Neural crest cell (in vitro differentiated cells): ENCODE data around the gene KRT6A. TPM values are rescaled to one million over a fixed set of nuclear protein-coding genes. Genes with fewer than 3 reads are reported as not detected.
A peak's percentile ranks its signal among the peaks of the same experiment; 100 is the strongest.
"Not testable (repeated sequence)": the region's sequence is repeated elsewhere in the genome, so short reads cannot be mapped to it uniquely, and the experiment has no call there.

Source experiments
- DNase-seq: peaks from one replicate; pipeline ENCODE4 v3.0.0; 2021; ENCODE audit warnings: low read depth, mixed read lengths, low spot score
- H3K27ac Mint-ChIP-seq: one replicate; pipeline ENCODE4 v1.8.0; 2021; ENCODE audit warnings: mild to moderate bottlenecking, mixed read lengths; ENCODE audit not compliant: unreplicated experiment
- H3K27me3 Mint-ChIP-seq: 2 replicates; pipeline ENCODE4 v1.8.0; 2021; ENCODE audit warnings: low read depth, mild to moderate bottlenecking, mixed read lengths
- H3K36me3 Mint-ChIP-seq: 2 replicates; pipeline ENCODE4 v1.8.0; 2021; ENCODE audit warnings: low read depth, mild to moderate bottlenecking, mixed read lengths
- H3K4me1 Mint-ChIP-seq: 2 replicates; pipeline ENCODE4 v1.8.0; 2021; ENCODE audit warnings: mixed read lengths
- H3K4me3 Mint-ChIP-seq: one replicate; pipeline ENCODE4 v1.8.0; 2021; ENCODE audit warnings: mild to moderate bottlenecking, mixed read lengths
- H3K9me3 Mint-ChIP-seq: 2 replicates; pipeline ENCODE4 v1.8.0; 2021; ENCODE audit warnings: mixed read lengths
- total RNA-seq: library from RNA; stranded (reverse); gene quantifications from 2 replicates; pipeline ENCODE4 v1.2.1, GENCODE V29; 2021
- TF ChIP-seq, protein P1 (sequence below): fragments of 200-600 bp; sonication (generic); conservative IDR thresholded peaks from 2 replicates; pipeline ENCODE4 v1.5.0; 2021; ENCODE audit warnings: antibody characterized with exemption, mild to moderate bottlenecking

Gene KRT6A
- total RNA-seq, 1 donor from 2014 or later, result not detected

DNA sequence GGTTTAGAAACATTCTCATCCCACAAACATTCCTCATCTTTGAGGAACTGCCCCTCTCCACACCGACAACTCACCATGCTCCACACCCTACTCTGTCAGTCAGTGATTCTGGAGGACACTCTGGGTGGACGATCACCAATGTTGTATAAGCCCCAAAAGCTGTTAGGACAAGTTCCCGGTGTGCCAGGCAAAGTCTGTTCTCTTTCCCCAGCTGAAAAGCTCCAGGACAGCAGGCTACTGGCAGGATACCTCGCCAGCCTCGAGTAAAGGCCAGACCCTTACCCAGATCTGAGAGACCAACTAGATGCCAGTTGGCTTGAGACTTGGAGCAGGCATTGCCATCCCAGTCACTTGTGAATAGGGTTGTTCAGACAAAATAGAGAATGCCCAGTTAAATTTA, 15.2 kb upstream of the KRT6A start:
- TF ChIP-seq, protein P1, sequence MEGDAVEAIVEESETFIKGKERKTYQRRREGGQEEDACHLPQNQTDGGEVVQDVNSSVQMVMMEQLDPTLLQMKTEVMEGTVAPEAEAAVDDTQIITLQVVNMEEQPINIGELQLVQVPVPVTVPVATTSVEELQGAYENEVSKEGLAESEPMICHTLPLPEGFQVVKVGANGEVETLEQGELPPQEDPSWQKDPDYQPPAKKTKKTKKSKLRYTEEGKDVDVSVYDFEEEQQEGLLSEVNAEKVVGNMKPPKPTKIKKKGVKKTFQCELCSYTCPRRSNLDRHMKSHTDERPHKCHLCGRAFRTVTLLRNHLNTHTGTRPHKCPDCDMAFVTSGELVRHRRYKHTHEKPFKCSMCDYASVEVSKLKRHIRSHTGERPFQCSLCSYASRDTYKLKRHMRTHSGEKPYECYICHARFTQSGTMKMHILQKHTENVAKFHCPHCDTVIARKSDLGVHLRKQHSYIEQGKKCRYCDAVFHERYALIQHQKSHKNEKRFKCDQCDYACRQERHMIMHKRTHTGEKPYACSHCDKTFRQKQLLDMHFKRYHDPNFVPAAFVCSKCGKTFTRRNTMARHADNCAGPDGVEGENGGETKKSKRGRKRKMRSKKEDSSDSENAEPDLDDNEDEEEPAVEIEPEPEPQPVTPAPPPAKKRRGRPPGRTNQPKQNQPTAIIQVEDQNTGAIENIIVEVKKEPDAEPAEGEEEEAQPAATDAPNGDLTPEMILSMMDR, result no peak
- Mint-ChIP-seq H3K4me3 (no peak overlapping the region), H3K4me1 (no peaks in the 10 kb centered on the region), H3K36me3 (no peaks in the 10 kb centered on the region), H3K9me3 (peaks cover 5% of the 10 kb centered on the region), H3K27ac (peak overlapping the region; percentile 9), H3K27me3 (peaks cover 17% of the 10 kb centered on the region)
- DNase-seq, result no peak

DNA sequence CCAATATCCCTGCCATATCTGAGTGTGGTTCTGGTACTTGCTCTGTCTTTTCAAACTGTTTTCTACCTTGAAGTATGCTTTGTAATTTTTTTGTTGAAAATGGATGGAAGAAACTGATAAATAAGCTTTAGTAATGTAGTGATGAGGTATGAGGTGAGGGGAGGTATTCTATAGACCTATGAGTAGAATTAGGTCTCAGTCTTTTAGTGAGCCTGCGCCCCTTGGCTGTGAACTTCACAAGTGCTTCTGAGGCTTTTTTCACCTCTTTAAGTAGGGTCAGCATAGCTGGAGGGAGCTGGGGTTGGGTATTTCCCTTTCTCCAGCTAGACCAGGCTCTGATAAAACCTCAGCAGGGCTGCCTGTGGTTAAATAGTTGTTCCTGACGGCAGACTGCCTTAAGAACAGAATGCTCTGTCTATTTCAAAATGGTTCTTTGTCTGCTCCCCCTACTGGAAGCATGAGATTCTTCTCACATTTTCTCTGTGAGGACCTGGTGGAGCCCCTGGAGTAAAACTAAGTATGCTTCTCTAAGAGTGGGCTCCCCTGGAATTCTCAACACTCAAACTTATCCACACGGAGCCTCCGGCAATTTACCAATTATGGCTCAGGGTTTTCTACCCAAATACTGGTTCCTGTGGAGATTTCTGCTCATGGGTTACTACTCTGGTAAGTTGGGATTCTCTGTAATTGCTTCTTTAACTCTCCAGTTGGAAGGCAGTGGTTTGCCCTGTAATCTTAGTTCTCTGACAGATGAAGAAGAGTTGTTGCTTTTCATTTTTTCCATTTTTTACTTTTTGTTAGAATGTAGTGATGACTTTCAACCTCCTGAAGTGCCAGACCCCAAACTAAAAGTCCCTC, 14.0 kb upstream of the KRT6A start:
- TF ChIP-seq, protein P1, result peak; percentile 70
- Mint-ChIP-seq H3K4me1 (no peaks in the 10 kb centered on the region), H3K27ac (no peak overlapping the region), H3K9me3 (peaks cover 5% of the 10 kb centered on the region), H3K27me3 (peaks cover 18% of the 10 kb centered on the region), H3K4me3 (no peak overlapping the region), H3K36me3 (no peaks in the 10 kb centered on the region)
- DNase-seq, result peak; percentile 3

DNA sequence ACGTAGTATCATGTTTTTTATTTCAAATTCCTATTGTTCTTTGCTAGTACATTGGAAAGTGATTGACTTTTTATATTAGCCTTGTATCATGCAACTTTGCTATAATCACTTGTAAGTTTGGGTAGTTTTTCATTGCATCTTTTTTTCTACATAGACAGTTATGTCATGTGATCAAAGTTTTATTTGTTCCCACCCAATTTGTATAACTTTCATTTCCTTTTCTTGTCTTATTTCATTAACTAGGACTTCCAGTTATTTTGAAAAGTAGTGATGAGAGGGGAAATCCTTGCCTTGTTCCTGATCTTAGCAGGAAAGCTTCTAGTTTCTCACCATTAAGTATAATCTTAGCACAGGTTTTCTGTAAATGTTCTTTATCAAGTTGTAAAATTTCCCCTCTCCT, 9.8 kb upstream of the KRT6A start:
- TF ChIP-seq, protein P1, result no peak
- H3K27ac Mint-ChIP-seq, result no peak overlapping the region
- no peak overlapping the region for H3K4me3 Mint-ChIP-seq
- H3K36me3 Mint-ChIP-seq, result no peaks in the 10 kb centered on the region
- peaks cover 3% of the 10 kb centered on the region for H3K9me3 Mint-ChIP-seq
- H3K27me3 Mint-ChIP-seq, result peaks cover 20% of the 10 kb centered on the region
- DNase-seq, result no peak
- H3K4me1 Mint-ChIP-seq, result no peaks in the 10 kb centered on the region

DNA sequence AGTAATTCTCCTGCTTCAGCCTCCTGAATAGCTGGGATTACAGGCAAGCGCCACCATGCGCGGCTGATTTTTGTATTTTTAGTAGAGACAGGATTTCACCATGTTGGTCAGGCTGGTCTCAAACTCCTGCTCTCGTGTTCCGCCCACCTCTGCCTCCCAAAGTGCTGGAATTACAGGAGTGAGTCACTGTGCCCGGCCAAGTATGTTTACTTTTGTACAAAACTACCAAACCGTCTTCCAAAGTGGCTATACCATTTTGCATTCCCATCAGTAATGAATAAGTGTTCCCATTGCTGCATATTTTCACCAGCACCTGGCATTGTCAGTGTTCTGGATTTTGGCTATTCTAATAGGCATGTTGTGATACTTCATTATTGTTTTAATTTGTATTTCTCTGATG, 8.4 kb upstream of the KRT6A start:
- Mint-ChIP-seq H3K36me3 (no peaks in the 10 kb centered on the region), H3K27ac (no peak overlapping the region), H3K9me3 (peaks cover 3% of the 10 kb centered on the region), H3K4me3 (no peak overlapping the region), H3K4me1 (no peaks in the 10 kb centered on the region), H3K27me3 (peaks cover 12% of the 10 kb centered on the region)
- DNase-seq, result no peak
- TF ChIP-seq, protein P1, result no peak

DNA sequence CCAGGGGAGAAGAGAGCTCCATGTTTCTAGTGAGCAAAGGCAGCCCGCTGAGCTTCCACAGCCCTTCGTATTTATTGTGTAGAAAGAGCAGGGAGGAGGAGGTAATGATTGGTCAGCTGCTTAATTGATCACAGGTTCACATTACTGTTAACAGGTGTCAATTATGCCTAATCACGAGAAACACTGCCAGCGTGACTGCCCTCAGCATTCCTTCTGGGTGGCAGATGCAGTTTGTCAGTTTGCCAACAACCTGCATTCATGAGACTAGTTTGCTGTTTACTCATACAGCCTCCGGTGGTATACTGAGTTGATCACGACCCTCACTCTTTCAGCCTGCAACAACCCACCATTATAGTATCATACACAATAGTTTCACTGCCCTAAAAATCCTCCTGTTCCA, 7.5 kb upstream of the KRT6A start:
- H3K27ac Mint-ChIP-seq, H3K4me1 Mint-ChIP-seq, H3K9me3 Mint-ChIP-seq, H3K36me3 Mint-ChIP-seq, H3K4me3 Mint-ChIP-seq, DNase-seq: not testable (repeated sequence)
- peaks cover 14% of the 10 kb centered on the region for H3K27me3 Mint-ChIP-seq

DNA sequence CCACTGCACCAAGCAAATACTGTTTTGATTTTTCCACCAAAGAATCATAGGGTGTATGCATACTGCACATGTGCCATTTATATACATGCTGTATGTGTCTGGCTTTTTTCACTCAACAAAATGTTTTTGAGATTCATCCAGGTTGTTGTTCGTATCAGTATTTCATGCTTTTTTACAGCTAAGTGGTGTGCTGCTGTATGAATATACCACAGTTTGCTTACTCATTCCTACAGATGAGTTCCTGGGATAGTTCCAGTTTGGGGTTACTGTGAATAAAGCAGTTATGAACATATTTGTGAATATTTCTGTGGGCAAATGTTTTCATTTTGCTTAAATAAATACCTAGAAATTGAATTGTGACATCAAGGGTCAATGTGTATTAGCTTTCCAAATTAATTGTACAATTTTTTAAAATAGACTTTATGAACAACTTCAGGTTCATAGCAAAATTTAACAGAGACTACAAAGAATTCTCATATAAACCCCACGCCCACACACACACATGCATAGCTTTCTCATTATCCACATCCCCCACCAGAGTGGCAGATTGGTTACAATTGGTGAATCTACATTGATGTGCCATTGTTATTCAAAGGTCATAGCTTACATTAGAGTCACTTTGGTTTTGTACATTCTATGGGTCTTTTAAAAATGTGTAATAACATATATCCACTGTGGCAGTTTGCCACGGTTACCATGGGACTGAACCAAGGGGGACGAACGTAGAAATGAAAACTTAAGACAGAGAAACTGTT, 6.9 kb upstream of the KRT6A start:
- H3K4me1 Mint-ChIP-seq, result no peaks in the 10 kb centered on the region
- no peak overlapping the region for H3K27ac Mint-ChIP-seq
- peaks cover 3% of the 10 kb centered on the region for H3K9me3 Mint-ChIP-seq
- no peak overlapping the region for H3K4me3 Mint-ChIP-seq
- TF ChIP-seq, protein P1, result no peak
- H3K27me3 Mint-ChIP-seq, result peaks cover 15% of the 10 kb centered on the region
- no peaks in the 10 kb centered on the region for H3K36me3 Mint-ChIP-seq
- no peak for DNase-seq
